Natural killer cell (primary cell): Measurements from ENCODE around the gene COX4I1. TPM values are rescaled to one million over a fixed set of nuclear protein-coding genes. Genes with fewer than 3 reads are reported as not detected.

ENCODE experiments used
- ATAC-seq, 3 donors: fragments of 150-1000 bp in 2 of 3; fragments of 200-7000 bp in 1 of 3; cut with Tn5 transposase; 1 replicate in 1 of 3; 2 replicates in 2 of 3; pipeline ENCODE4 v1.10.0; 2021; ENCODE audit warnings: mild to moderate bottlenecking in 2 of 3, moderate library complexity in 2 of 3
- DNase-seq, 2 donors: peaks; one replicate each; pipeline versions ENCODE4 v3.0.0 to v3.0.0-alpha.2; 2013 to 2021; ENCODE audit warnings: mixed read lengths in 1 of 2
- H3K27ac ChIP-seq: one replicate; pipeline ENCODE4 v1.5.1; 2013; ENCODE audit warnings: mild to moderate bottlenecking, low read length
- H3K27me3 ChIP-seq: one replicate; pipeline ENCODE4 v1.6.1; 2013; ENCODE audit warnings: low read length; ENCODE audit not compliant: control insufficient read depth, insufficient read depth
- H3K36me3 ChIP-seq: one replicate; pipeline ENCODE4 v1.6.1; 2013; ENCODE audit warnings: low read length; ENCODE audit not compliant: control insufficient read depth, insufficient read depth
- H3K4me1 ChIP-seq: one replicate; pipeline ENCODE4 v1.6.1; 2013; ENCODE audit warnings: low read length; ENCODE audit not compliant: control insufficient read depth, insufficient read depth
- H3K4me3 ChIP-seq: one replicate; pipeline ENCODE4 v1.5.1; 2013; ENCODE audit warnings: low read length
- H3K9me3 ChIP-seq: one replicate; pipeline ENCODE4 v1.6.1; 2013; ENCODE audit warnings: low read length; ENCODE audit not compliant: control insufficient read depth, insufficient read depth
- H3K27ac Mint-ChIP-seq, 2 donors: one replicate each; pipeline ENCODE4 v1.8.0; 2022; ENCODE audit warnings: mild to moderate bottlenecking in 2 of 2, mixed read lengths in 2 of 2, moderate library complexity in 1 of 2
- H3K27me3 Mint-ChIP-seq, 2 donors: one replicate each; pipeline ENCODE4 v1.8.0; 2022; ENCODE audit warnings: low read depth in 2 of 2, mixed read lengths in 2 of 2
- H3K36me3 Mint-ChIP-seq: one replicate; pipeline ENCODE4 v1.8.0; 2022; ENCODE audit warnings: mixed read lengths
- H3K4me1 Mint-ChIP-seq, 2 donors: one replicate each; pipeline ENCODE4 v1.8.0; 2022; ENCODE audit warnings: mixed read lengths in 2 of 2
- H3K4me3 Mint-ChIP-seq: one replicate; pipeline ENCODE4 v1.8.0; 2022; ENCODE audit warnings: mild to moderate bottlenecking, moderate library complexity, mixed read lengths
- H3K9me3 Mint-ChIP-seq, 2 donors: one replicate each; pipeline ENCODE4 v1.8.0; 2022; ENCODE audit warnings: mixed read lengths in 2 of 2
- WGBS: methylation state at CpG from one replicate; pipeline ENCODE4 v1.1.7; 2013; ENCODE audit warnings: missing lambda C conversion rate; ENCODE audit not compliant: insufficient coverage; 5-methylcytosine and 5-hydroxymethylcytosine counted together
- intact Hi-C: fragments of 100-400 bp; cut with micrococcal nuclease; formaldehyde crosslinking; loops from one replicate; pipeline ENCODE4 v1.14.2; 2022
- total RNA-seq, 4 donors: library from RNA; stranded (reverse); fragments of 120-200 nt in 1 of 4; gene quantifications; one replicate each; pipeline versions ENCODE4 v1.2.3 to v1.2.4, GENCODE V29; 2013 to 2022
- TF ChIP-seq, protein P1 (sequence below): fragments of 200-600 bp; IDR thresholded peaks from one replicate; pipeline ENCODE4 v1.8.0; 2022; ENCODE audit warnings: antibody characterized with exemption

Gene COX4I1
- total RNA-seq, 3 donors from 2014 or later (not counting 1 experiment from before 2014, with no cell fraction given), result 338 to 422 (median 410) TPM

DNA sequence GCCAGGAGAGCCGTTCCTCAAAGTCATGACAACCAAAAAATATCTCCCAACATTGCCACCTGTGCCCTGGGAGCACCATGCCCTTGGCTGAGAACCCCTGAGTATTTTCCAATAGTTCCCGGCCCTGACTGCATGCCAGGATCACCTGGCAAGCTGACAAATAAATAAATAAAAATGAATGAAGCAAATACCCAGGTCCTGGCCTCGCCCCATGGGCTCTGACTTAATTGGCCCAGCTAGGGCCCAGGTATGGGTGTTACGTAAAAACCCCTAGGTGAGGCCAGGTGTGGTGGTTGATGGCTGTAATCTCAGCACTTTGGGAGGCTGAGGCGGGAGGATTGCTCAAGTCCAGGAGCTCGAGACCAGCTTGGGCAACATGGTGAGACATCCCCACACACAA, 45.9 kb upstream of the COX4I1 start:
- no peaks in the 10 kb centered on the region for H3K9me3 Mint-ChIP-seq
- H3K4me3 ChIP-seq, result no peak overlapping the region
- TF ChIP-seq, protein P1, sequence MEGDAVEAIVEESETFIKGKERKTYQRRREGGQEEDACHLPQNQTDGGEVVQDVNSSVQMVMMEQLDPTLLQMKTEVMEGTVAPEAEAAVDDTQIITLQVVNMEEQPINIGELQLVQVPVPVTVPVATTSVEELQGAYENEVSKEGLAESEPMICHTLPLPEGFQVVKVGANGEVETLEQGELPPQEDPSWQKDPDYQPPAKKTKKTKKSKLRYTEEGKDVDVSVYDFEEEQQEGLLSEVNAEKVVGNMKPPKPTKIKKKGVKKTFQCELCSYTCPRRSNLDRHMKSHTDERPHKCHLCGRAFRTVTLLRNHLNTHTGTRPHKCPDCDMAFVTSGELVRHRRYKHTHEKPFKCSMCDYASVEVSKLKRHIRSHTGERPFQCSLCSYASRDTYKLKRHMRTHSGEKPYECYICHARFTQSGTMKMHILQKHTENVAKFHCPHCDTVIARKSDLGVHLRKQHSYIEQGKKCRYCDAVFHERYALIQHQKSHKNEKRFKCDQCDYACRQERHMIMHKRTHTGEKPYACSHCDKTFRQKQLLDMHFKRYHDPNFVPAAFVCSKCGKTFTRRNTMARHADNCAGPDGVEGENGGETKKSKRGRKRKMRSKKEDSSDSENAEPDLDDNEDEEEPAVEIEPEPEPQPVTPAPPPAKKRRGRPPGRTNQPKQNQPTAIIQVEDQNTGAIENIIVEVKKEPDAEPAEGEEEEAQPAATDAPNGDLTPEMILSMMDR, result no peak
- 87% methylated on average over 6 of the region's 6 CpGs for WGBS
- H3K27ac ChIP-seq, result no peak overlapping the region
- DNase-seq, result no peak
- no peak for ATAC-seq
- no peaks in the 10 kb centered on the region for H3K36me3 ChIP-seq
- peaks cover 7 to 16% of the 10 kb centered on the region in 2 donors for H3K27me3 Mint-ChIP-seq
- H3K4me1 ChIP-seq, result peaks cover 48% of the 10 kb centered on the region
- H3K27ac Mint-ChIP-seq, result no peak overlapping the region
- H3K36me3 Mint-ChIP-seq, result no peaks in the 10 kb centered on the region
- H3K27me3 ChIP-seq, result peaks cover 18% of the 10 kb centered on the region
- no peak overlapping the region for H3K4me3 Mint-ChIP-seq
- H3K4me1 Mint-ChIP-seq, result peaks cover 6 to 11% of the 10 kb centered on the region in 2 donors
- H3K9me3 ChIP-seq, result no peaks in the 10 kb centered on the region
- intact Hi-C loops, result no loop called here

DNA sequence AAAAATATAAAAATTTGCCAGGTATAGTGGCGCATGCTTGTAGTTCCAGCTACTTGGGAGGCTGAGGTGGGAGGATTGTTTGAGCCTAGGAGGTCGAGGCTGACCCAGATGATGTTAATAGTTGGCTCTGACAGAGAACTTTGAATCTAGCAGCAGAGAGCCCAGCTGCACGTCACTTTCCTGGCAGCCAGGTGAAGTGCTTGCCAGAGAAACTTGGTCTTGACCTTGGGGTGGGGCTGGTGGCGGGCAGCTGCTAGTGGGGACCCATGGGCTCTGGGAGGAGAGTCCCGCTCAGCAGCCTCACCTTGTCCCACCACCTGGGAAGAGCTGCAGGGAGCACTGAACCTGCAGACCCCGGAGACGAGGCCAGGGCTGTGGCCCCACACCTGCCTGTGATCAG, 45.5 kb upstream of the COX4I1 start:
- H3K27me3 Mint-ChIP-seq, result peaks cover 11 to 19% of the 10 kb centered on the region in 2 donors
- TF ChIP-seq, protein P1, result no peak
- H3K9me3 Mint-ChIP-seq, result no peaks in the 10 kb centered on the region
- Histone ChIP-seq H3K4me1 (peaks cover 52% of the 10 kb centered on the region), H3K27me3 (peaks cover 18% of the 10 kb centered on the region), H3K4me3 (no peak overlapping the region), H3K36me3 (no peaks in the 10 kb centered on the region), H3K27ac (no peak overlapping the region), H3K9me3 (no peaks in the 10 kb centered on the region)
- ATAC-seq, result no peak
- no peaks in the 10 kb centered on the region for H3K36me3 Mint-ChIP-seq
- H3K4me3 Mint-ChIP-seq, result no peak overlapping the region
- DNase-seq, result no peak
- WGBS, result 83% methylated on average over 7 of the region's 7 CpGs
- no peak overlapping the region for H3K27ac Mint-ChIP-seq
- H3K4me1 Mint-ChIP-seq, result peaks cover 10 to 15% of the 10 kb centered on the region in 2 donors
- intact Hi-C loops, result no loop called here

DNA sequence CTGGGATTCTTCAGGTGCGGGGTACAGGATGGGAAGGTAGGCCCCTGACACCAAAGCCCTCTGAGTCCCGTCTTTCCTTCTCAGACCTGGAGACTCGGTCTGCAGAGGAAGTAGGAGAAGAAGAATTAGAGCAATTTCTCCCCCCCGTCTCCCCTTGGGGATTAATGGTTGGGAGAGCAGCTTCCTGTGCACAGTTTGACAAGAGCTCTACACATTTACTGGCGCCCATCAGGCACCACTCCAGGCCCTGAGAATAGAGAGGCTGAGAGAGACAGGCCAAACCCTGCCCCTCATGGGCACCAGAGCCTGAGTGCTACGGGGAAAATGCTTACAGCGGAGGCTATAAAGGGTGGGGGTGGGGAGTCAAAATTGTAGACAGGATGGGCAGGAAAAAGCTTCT, 45.1 kb upstream of the COX4I1 start:
- Histone ChIP-seq H3K27me3 (peaks cover 18% of the 10 kb centered on the region), H3K27ac (peak overlapping the region; percentile 42), H3K36me3 (no peaks in the 10 kb centered on the region), H3K9me3 (no peaks in the 10 kb centered on the region), H3K4me1 (peaks cover 56% of the 10 kb centered on the region), H3K4me3 (no peak overlapping the region)
- no peak for ATAC-seq
- intact Hi-C loops, result no loop called here
- H3K4me1 Mint-ChIP-seq, result peaks cover 14 to 20% of the 10 kb centered on the region in 2 donors
- TF ChIP-seq, protein P1, result no peak
- no peak overlapping the region for H3K27ac Mint-ChIP-seq
- H3K27me3 Mint-ChIP-seq, result peaks cover 15 to 23% of the 10 kb centered on the region in 2 donors
- no peaks in the 10 kb centered on the region for H3K36me3 Mint-ChIP-seq
- no peak overlapping the region for H3K4me3 Mint-ChIP-seq
- no peak for DNase-seq
- no peaks in the 10 kb centered on the region for H3K9me3 Mint-ChIP-seq
- WGBS, result 73% methylated on average over 7 of the region's 7 CpGs
